ENCODE data around the gene HSPA12A.
"Not testable (repeated sequence)": the region's sequence is repeated elsewhere in the genome, so short reads cannot be mapped to it uniquely, and the experiment has no call there.

Gene HSPA12A

GRCh38 chr10:116713846-116714245 lies 28.5 kb downstream of the HSPA12A start:
- no peak for DNase-seq

GRCh38 chr10:116712989-116713543 lies 29.3 kb downstream of the HSPA12A start:
- no peak for DNase-seq

- no peak for DNase-seq
Observed at GRCh38 chr10:116712519-116712918, 29.8 kb downstream of the HSPA12A start.

GRCh38 chr10:116711803-116712202 lies 30.6 kb downstream of the HSPA12A start:
- DNase-seq: not testable (repeated sequence)

GRCh38 chr10:116710076-116710475 lies 32.3 kb downstream of the HSPA12A start:
- no peak for DNase-seq

GRCh38 chr10:116708877-116709276 lies 33.5 kb downstream of the HSPA12A start:
- no peak for DNase-seq

- no peak for DNase-seq
Observed at GRCh38 chr10:116708391-116708821, 34.0 kb downstream of the HSPA12A start.

GRCh38 chr10:116707981-116708380 lies 34.4 kb downstream of the HSPA12A start:
- no peak for DNase-seq

GRCh38 chr10:116706281-116706680 lies 36.1 kb downstream of the HSPA12A start:
- no peak for DNase-seq

GRCh38 chr10:116705498-116705897 lies 36.9 kb downstream of the HSPA12A start:
- no peak for DNase-seq

- no peak for DNase-seq
Observed at GRCh38 chr10:116704926-116705325, 37.4 kb downstream of the HSPA12A start.

GRCh38 chr10:116702165-116702564 lies 40.2 kb downstream of the HSPA12A start:
- no peak for DNase-seq

- no peak for DNase-seq
Observed at GRCh38 chr10:116699471-116700150, 42.8 kb downstream of the HSPA12A start.

GRCh38 chr10:116699049-116699448 lies 43.3 kb downstream of the HSPA12A start:
- DNase-seq: no peak

- DNase-seq: no peak
Observed at GRCh38 chr10:116698364-116698763, 44.0 kb downstream of the HSPA12A start.

- no peak for DNase-seq
Observed at GRCh38 chr10:116697816-116698215, 44.5 kb downstream of the HSPA12A start.

- no peak for DNase-seq
Observed at GRCh38 chr10:116696919-116697318, 45.4 kb downstream of the HSPA12A start.

GRCh38 chr10:116694927-116695268 lies 47.5 kb downstream of the HSPA12A start:
- no peak for DNase-seq

- no peak for DNase-seq
Observed at GRCh38 chr10:116694243-116694926, 48.0 kb downstream of the HSPA12A start.

- DNase-seq: no peak
Observed at GRCh38 chr10:116692225-116692624, 50.1 kb downstream of the HSPA12A start.

- no peak for DNase-seq
Observed at GRCh38 chr10:116691635-116692034, 50.7 kb downstream of the HSPA12A start.

- DNase-seq: no peak
Observed at GRCh38 chr10:116690356-116691322, 51.7 kb downstream of the HSPA12A start.

- no peak for DNase-seq
Observed at GRCh38 chr10:116689744-116690143, 52.6 kb downstream of the HSPA12A start.

Data from activated naive CD4-positive, alpha-beta T cell treated with anti-CD3 and anti-CD28 coated beads, Interleukin-2, amount 50 U/mL, for 16 hours (primary cell).